ENCODE results near the gene ENDOV. TPM values are rescaled to one million over a fixed set of nuclear protein-coding genes. Genes with fewer than 3 reads are reported as not detected.
A peak's percentile ranks its signal among the peaks of the same experiment; 100 is the strongest.

ENDOV gene
- total RNA-seq, 1 experiment from 2014 or later: 14.1 TPM

GRCh38 chr17:80438806-80439205, 23.8 kb downstream of the ENDOV start:
- CTCF ChIA-PET: no interaction called here
- BruUV-seq (replicated peaks): no TSS peak

GRCh38 chr17:80439499-80439898, 24.5 kb downstream of the ENDOV start:
- Histone ChIP-seq H3K27ac (ENCODE audit: low read depth, low read length, poor library complexity, severe bottlenecking) (no peak overlapping the region), H3K9me3 (ENCODE audit: low read depth, low read length, poor library complexity, severe bottlenecking) (no peaks in the 10 kb centered on the region), H3K27me3 (replicated peaks; ENCODE audit: insufficient read depth, low read depth, low read length, poor library complexity) (peaks cover 10% of the 10 kb centered on the region), H3K36me3 (ENCODE audit: insufficient read depth, low read length, poor library complexity, severe bottlenecking) (no peaks in the 10 kb centered on the region), H3K4me3 (ENCODE audit: low read depth, low read length, poor library complexity, severe bottlenecking) (no peak overlapping the region), H3K4me1 (ENCODE audit: insufficient read depth, low read length, poor library complexity, severe bottlenecking) (peaks cover 6% of the 10 kb centered on the region)
- TF ChIP-seq, protein P1, sequence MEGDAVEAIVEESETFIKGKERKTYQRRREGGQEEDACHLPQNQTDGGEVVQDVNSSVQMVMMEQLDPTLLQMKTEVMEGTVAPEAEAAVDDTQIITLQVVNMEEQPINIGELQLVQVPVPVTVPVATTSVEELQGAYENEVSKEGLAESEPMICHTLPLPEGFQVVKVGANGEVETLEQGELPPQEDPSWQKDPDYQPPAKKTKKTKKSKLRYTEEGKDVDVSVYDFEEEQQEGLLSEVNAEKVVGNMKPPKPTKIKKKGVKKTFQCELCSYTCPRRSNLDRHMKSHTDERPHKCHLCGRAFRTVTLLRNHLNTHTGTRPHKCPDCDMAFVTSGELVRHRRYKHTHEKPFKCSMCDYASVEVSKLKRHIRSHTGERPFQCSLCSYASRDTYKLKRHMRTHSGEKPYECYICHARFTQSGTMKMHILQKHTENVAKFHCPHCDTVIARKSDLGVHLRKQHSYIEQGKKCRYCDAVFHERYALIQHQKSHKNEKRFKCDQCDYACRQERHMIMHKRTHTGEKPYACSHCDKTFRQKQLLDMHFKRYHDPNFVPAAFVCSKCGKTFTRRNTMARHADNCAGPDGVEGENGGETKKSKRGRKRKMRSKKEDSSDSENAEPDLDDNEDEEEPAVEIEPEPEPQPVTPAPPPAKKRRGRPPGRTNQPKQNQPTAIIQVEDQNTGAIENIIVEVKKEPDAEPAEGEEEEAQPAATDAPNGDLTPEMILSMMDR (conservative IDR thresholded peaks at IDR 0.05; ENCODE audit: low read depth, low read length): no peak
- TF ChIP-seq EZH2 (IDR thresholded peaks at IDR 0.05; ENCODE audit: borderline replicate concordance, low read depth, low read length, poor library complexity, severe bottlenecking): no peak
- intact Hi-C loops (cut with micrococcal nuclease; ENCODE audit: unreplicated experiment): no loop called here
- POLR2A ChIA-PET (ENCODE audit: low non-redundant PET): no interaction called here
- CTCF ChIA-PET: no interaction called here
- DNase-seq (ENCODE audit: low spot score): no peak
- no TSS peak for BruUV-seq (replicated peaks)

More at GRCh38 chr17:80438806-80439205, 23.8 kb downstream of the ENDOV start:
- Histone ChIP-seq H3K4me3 (ENCODE audit: low read depth, low read length, poor library complexity, severe bottlenecking) (no peak overlapping the region), H3K27ac (ENCODE audit: low read depth, low read length, poor library complexity, severe bottlenecking) (no peak overlapping the region), H3K9me3 (ENCODE audit: low read depth, low read length, poor library complexity, severe bottlenecking) (no peaks in the 10 kb centered on the region), H3K27me3 (replicated peaks; ENCODE audit: insufficient read depth, low read depth, low read length, poor library complexity) (peaks cover 10% of the 10 kb centered on the region), H3K4me1 (ENCODE audit: insufficient read depth, low read length, poor library complexity, severe bottlenecking) (peaks cover 1% of the 10 kb centered on the region), H3K36me3 (ENCODE audit: insufficient read depth, low read length, poor library complexity, severe bottlenecking) (no peaks in the 10 kb centered on the region)
- intact Hi-C loops (cut with micrococcal nuclease; ENCODE audit: unreplicated experiment): no loop called here
- no peak for TF ChIP-seq EZH2 (IDR thresholded peaks at IDR 0.05; ENCODE audit: borderline replicate concordance, low read depth, low read length, poor library complexity, severe bottlenecking)
- TF ChIP-seq, protein P1 (conservative IDR thresholded peaks at IDR 0.05; ENCODE audit: low read depth, low read length): no peak
- no peak for DNase-seq (ENCODE audit: low spot score)
- POLR2A ChIA-PET (ENCODE audit: low non-redundant PET): no interaction called here

DNA sequence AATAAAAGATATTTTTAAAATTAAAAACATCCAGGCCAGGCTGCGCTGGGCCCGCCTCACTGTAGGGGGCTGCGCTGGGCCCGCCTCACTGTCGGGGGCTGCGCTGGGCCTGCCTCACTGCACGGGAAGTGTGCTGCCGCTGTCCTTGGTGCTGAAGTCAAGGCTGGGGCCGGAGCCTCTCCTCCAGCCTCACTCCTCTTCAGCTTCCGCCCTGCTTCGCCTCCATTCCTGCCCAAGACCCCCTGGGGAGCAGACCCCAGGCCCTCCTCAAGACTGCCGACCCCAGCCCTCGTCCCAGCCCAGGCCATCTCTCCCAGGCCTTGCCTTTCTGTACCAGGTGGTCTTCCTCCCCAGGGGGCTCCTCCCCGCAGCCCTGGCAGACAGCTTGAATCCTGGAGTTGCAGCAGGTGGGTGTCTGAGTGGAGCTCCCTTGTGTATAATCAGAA, 26.2 kb downstream of the ENDOV start:
- BruUV-seq (replicated peaks): no TSS peak
- H3K9me3 ChIP-seq (ENCODE audit: low read depth, low read length, poor library complexity, severe bottlenecking): no peaks in the 10 kb centered on the region
- H3K27me3 ChIP-seq (replicated peaks; ENCODE audit: insufficient read depth, low read depth, low read length, poor library complexity): peaks cover 15% of the 10 kb centered on the region
- H3K4me3 ChIP-seq (ENCODE audit: low read depth, low read length, poor library complexity, severe bottlenecking): no peak overlapping the region
- ChIA-PET CTCF (no interaction called here), POLR2A (ENCODE audit: low non-redundant PET) (no interaction called here)
- intact Hi-C loops (cut with micrococcal nuclease; ENCODE audit: unreplicated experiment): no loop called here
- H3K27ac ChIP-seq (ENCODE audit: low read depth, low read length, poor library complexity, severe bottlenecking): no peak overlapping the region
- peak; percentile 76 for DNase-seq (ENCODE audit: low spot score)
- TF ChIP-seq EZH2 (IDR thresholded peaks at IDR 0.05; ENCODE audit: borderline replicate concordance, low read depth, low read length, poor library complexity, severe bottlenecking): no peak
- TF ChIP-seq, protein P1 (conservative IDR thresholded peaks at IDR 0.05; ENCODE audit: low read depth, low read length): no peak
- H3K4me1 ChIP-seq (ENCODE audit: insufficient read depth, low read length, poor library complexity, severe bottlenecking): peaks cover 6% of the 10 kb centered on the region
- H3K36me3 ChIP-seq (ENCODE audit: insufficient read depth, low read length, poor library complexity, severe bottlenecking): no peaks in the 10 kb centered on the region
